GM12875 (cell line): Measurements from ENCODE around the gene TMEM81.

Source experiments
- H3K4me3 ChIP-seq: one replicate; pipeline ENCODE4 v1.5.1; 2011; ENCODE audit warnings: low read depth, low read length, control low read depth
- TF ChIP-seq, protein P1 (sequence below): IDR thresholded peaks from 2 replicates; pipeline ENCODE4 v1.5.1; 2011; ENCODE audit warnings: low read depth, mild to moderate bottlenecking, control low read depth, inconsistent platforms, low read length, moderate library complexity, borderline replicate concordance; ENCODE audit not compliant: insufficient read depth

The TMEM81 gene

DNA sequence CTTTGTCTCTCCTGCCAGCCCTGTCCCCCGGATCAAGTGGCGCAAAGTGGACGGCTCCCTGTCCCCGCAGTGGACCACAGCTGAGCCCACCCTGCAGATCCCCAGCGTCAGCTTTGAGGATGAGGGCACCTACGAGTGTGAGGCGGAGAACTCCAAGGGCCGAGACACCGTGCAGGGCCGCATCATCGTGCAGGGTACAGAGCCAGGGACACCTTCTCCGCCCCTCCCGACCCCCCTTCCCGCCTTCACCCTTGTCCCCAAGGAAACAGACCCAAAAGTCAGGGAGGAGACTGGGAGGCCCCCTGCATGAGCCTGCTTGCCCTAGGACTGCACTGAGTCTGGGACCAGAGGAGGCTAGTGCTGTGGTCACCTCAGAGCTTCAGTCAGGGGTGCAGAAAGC lies 23.0 kb downstream of the TMEM81 start:
- TF ChIP-seq, protein P1, sequence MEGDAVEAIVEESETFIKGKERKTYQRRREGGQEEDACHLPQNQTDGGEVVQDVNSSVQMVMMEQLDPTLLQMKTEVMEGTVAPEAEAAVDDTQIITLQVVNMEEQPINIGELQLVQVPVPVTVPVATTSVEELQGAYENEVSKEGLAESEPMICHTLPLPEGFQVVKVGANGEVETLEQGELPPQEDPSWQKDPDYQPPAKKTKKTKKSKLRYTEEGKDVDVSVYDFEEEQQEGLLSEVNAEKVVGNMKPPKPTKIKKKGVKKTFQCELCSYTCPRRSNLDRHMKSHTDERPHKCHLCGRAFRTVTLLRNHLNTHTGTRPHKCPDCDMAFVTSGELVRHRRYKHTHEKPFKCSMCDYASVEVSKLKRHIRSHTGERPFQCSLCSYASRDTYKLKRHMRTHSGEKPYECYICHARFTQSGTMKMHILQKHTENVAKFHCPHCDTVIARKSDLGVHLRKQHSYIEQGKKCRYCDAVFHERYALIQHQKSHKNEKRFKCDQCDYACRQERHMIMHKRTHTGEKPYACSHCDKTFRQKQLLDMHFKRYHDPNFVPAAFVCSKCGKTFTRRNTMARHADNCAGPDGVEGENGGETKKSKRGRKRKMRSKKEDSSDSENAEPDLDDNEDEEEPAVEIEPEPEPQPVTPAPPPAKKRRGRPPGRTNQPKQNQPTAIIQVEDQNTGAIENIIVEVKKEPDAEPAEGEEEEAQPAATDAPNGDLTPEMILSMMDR, result no peak
- no peak overlapping the region for H3K4me3 ChIP-seq

DNA sequence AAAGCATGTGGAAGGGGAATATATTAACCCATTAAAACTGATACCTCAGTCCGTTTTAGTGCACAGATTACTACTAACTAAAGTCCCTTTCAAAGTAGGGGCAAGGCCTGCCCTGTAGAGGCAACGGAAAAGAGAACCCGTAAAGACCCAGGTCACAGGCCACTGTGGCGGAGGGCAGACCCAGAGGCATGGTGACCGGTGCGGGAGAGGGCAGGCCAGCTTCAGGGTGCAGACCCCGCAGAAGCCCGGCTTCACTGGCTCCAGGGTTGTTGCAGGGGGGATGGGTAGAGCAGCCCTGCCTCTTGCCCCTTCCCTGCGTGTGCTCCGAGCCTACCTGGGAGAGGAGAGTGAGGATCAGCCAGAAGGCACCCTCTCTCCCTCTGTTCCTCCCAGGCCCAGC lies 23.5 kb downstream of the TMEM81 start:
- TF ChIP-seq, protein P1, result no peak
- H3K4me3 ChIP-seq, result no peak overlapping the region

DNA sequence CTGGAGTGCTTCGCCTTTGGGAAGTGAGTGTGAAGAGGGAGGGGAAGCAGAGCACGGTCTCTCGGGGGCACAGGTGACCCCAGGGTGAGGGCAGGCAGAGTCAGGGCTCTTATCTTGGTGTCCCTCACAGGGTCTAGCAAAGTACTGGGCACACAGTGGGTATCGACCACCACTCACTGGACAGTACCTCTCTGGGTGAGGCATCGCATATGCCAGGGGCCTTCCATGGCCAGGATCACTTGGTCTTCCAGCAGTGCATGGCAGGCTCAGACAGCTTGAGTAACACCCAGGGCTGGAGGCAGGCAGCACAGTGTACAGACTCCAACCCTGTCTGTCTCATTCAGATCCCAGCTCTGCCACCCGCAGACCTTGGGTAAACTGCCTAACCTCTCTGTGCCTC lies 24.6 kb downstream of the TMEM81 start:
- TF ChIP-seq, protein P1, result no peak
- no peak overlapping the region for H3K4me3 ChIP-seq

DNA sequence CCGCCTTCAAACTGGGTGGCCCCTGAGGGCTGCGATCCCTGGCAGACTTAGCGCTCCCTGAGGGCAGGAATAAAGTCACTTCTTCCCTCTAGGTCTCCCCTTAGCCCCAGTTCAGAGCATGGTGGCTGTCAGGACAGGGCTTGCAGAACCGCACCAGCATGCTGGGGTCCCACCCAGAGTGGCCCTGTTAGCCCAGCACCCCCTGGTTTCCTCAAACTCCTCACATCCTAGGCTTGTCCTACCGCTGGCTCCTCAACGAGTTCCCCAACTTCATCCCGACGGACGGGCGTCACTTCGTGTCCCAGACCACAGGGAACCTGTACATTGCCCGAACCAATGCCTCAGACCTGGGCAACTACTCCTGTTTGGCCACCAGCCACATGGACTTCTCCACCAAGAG lies 25.4 kb downstream of the TMEM81 start:
- no peak overlapping the region for H3K4me3 ChIP-seq
- TF ChIP-seq, protein P1, result no peak

DNA sequence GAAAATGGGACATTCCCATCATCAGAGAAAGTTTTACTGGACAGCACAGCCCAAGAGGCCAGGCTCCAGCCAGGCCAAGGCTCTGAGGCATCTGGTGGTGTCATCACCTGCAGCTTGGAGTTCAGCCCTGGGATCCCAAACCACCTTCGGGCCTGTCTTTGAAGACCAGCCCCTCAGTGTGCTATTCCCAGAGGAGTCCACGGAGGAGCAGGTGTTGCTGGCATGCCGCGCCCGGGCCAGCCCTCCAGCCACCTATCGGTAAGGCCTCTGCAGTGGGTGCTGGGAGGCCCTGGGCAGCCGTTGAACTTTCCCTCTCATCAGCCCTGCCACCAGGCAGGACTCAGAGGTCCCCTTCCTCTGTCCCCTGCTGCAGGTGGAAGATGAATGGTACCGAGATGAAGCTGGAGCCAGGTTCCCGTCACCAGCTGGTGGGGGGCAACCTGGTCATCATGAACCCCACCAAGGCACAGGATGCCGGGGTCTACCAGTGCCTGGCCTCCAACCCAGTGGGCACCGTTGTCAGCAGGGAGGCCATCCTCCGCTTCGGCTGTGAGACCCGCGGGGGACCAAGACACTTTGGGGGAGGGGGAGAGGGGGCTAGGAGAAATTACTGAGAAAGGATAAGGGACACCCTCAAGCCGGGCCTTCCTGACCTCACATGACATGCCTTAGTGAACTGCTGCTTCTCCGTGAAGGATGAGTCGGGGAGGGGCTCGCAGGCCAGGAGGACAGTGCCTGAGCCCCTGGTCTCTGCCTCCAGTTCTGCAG lies 26.3 kb downstream of the TMEM81 start:
- no peak overlapping the region for H3K4me3 ChIP-seq
- TF ChIP-seq, protein P1, result no peak

DNA sequence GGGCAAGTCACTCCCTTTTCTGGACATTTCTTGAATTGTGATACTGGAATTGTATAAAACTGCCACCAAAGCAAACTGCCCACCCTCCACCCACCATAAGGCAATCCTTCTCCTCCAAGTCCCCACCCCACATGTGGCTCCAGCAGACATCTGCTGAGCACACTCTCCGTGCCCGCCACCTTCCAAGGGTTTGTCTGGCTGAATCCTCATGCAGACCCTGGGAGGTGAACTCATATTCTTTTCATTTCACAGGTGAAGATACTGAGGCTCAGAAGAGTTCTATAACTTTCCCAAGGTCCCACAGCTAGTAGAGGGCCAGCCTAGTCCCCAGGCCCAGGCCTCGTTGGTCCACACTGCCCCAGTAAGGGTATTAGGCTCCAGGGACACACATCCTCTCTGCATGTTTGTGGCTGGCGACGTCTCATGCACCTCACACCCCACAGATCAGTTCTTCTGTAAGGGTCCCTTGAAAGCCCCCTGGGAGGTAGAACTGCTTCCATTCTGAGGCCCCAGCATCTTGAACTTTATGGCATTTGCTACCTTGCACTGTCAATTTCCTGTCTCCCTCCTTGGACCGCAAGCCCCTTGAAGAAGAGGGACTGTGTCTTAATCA lies 27.2 kb downstream of the TMEM81 start:
- no peak overlapping the region for H3K4me3 ChIP-seq
- TF ChIP-seq, protein P1, result no peak

DNA sequence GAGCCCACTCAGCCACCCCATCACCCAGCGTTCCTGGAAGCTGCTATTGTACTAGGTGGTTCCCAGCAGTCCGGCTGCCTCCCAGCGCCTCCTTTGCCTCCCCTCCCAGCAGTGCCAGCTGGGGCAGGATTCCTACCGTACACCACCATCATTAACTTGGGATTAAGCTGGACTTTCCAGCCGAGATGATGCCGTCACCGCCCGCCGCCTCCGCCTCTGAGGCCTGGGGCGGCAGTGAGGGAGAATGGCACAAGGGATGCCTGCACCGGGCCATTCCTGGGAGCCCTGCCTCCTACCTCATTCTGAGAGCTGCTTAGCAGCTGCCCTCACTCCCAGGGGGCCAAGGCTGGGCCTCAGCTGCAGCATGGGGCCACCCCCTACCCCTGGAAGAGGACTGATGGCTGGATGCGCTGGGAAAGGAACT lies 28.1 kb downstream of the TMEM81 start:
- TF ChIP-seq, protein P1, result no peak
- H3K4me3 ChIP-seq, result no peak overlapping the region
